HG03558 (cell line): ENCODE data around the gene IGFBP7.
"Not testable (repeated sequence)": the region's sequence is repeated elsewhere in the genome, so short reads cannot be mapped to it uniquely, and the experiment has no call there.

Experiments
- ATAC-seq: cut with Tn5 transposase; IDR thresholded peaks from one replicate; pipeline ENCODE4 v1.9.1; 2021; ENCODE audit warnings: moderate number of reproducible peaks; ENCODE audit not compliant: unreplicated experiment; ENCODE audit errors: extremely low read depth

The IGFBP7 gene

DNA sequence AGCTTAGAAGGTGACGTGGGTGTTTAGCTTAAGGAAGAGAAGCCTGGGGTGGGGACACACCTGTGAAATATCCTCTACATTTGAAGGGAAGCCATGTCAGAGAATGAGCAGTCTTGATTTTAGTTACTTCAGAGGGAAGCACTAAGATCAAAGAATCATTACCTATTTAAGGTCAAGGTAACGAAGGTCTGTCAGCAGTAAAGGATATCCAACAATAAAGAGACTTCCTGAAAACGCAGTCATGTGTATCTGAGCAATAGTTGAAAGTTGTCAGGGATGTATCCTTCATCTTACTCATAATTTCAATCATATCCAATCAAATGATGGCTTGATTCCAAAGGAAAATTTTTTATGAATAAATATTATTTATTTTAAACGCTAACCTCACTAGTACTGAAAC, 33.5 kb downstream of the IGFBP7 start:
- no peak for ATAC-seq

GRCh38 chr4:57075367-57075766, 34.8 kb downstream of the IGFBP7 start:
- ATAC-seq, result no peak

GRCh38 chr4:57074744-57075143, 35.4 kb downstream of the IGFBP7 start:
- no peak for ATAC-seq

DNA sequence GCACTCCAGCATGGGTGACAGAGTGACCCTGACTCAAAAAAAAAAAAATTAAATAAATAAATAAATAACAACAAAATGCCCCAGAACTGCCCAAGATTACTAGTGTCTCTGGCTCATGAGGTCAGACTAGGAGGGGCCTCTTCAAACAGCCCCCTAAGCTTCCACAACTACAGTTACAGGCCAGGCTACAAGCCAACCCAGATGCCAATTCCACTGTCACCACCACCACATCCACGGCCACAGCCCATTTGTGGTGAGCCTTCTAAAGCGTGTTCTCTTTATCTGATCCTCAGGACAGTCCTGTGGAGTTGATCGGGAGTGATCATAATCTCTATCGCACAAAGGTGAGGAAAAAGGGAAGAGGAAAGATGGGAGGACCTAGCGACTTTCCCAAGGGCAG, 36.6 kb downstream of the IGFBP7 start:
- ATAC-seq, result no peak

DNA sequence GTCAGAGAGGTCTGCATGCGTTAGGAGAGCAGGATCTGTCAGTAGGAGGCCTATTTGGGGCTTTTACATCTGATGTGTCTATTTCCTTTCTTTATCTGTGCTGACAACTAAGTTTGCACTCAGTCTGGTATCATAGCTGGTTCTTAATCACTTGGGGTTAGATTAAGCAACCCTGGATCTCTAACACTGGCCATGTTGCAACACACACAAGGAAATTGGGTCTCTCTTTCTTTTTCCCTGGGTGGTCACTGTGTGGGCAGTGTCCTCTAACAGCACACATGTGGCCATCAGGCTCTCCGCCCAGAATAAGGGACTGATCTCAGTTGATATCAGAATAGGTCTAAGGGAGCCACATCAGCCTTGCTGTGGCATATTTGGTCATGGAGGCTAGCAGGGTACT, 38.9 kb downstream of the IGFBP7 start:
- ATAC-seq, result no peak

- ATAC-seq, result no peak
These were observed 39.7 kb downstream of the IGFBP7 start for GRCh38 chr4:57070461-57070860.

GRCh38 chr4:57068237-57068981, 41.8 kb downstream of the IGFBP7 start:
- ATAC-seq, result no peak

DNA sequence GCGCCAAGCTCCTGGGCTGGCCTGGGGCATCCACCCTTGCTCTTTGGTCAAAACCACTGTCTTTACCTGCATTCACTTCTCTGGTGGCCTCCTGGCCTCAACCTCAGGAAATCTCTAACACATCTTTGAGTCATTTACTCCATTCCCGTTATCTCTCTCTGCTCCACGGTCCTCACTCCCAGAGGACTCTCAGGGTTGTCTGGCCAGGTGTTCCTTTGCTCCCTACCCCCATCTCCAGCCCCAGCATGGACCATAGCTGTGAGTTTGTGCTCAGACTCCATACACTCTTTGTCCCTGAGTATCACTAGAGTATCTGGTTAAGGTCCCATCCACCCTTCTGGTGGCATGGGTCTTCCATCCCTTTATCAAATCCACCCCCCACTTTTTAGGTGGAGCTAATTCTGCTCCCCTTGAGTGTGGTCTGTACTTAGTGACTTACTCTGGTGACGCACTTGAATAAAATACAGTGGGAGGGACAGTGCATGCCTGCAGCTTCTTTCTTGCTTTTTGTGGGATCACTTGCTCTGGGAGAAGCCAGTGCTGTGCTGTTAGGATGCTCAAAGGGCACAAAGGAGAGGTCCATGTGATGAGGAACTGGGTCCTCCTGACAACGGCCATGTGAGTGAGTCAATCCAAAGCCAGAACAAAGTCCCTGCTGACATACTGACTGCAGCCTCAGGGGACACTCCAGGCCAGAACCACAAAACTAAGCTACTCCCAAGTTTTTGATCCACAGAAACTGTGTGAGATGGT, 44.3 kb downstream of the IGFBP7 start:
- no peak for ATAC-seq

DNA sequence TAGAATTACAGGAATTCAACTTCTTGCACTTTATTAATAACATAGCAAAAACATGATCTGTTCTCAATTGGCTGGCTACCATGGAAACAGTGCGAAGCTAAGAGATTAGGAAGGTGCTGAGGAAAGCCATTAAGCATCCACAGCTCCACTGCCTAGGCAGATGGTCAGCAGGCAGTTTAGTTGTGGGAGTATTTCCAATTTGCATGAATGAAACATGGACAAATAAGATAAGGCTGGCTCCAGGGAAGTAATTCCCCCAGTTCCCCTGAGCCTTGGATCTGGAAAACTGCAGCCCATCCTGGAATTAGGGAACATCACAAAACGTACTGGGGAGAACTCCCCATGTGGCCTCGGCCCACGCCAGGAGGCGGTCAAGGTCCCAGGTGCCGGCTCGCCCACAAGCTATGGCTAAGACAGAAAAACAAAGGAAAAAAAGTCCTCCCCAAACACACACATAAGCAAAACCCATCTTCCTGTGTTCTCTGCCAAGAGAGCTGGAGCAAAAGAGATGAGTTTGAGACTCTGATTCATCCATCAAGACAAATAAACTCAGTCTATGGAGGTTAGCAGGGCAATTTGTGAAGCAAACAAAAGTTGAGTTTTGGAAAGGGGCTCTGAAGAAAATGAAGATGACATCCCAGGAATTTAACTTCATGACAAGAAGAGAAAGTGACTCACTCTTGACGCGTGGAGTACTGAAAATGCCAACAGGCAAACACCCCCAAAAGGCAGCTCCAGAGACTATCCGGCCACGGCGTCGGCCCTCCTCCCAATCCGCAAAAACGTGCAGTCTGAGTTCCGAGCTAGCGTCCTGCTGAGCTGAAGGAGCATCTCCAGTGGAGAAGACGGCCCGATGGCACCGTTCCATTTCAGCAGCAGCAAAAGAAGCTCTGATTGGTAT, 45.1 kb downstream of the IGFBP7 start:
- ATAC-seq, result no peak

DNA sequence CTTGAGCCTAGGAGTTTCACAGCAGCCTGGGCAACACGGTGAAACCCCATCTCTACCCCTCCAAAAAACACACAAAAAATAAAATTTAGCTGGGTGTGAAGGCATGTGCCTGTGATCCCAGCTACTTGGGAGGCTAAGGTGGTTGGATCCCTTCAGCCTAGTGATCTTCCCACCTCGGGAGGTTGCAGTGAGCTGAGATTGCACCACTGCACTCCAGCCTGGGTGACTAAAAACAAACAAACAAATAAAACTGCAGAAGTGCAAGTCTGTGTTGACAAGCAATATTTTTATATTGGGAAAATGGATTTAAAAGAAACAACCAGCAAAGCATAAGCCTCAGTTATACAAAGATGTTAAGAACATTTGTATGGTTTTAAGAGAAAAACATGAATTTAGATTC, 46.1 kb downstream of the IGFBP7 start:
- no peak for ATAC-seq

- no peak for ATAC-seq
These were observed 46.7 kb downstream of the IGFBP7 start for GRCh38 chr4:57063518-57063917.

- no peak for ATAC-seq
These were observed 48.8 kb downstream of the IGFBP7 start for GRCh38 chr4:57061395-57061794.

DNA sequence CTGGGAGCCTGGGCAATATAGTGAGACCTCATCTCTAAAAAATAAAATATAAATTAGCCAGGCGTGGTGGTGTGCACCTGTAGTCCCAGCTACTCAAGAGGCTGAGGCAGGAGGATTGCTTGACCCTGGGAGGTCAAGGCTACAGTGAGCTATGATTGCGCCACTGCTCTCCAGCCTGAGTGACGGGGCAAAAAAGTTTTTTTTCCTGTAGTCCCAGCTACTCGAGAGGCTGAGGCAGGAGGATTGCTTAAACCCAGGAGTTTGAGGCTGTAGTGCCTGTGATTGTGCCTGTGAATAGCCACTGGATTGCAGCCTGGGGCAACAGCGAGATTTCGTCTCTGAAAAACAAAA, 49.5 kb downstream of the IGFBP7 start:
- ATAC-seq, result not testable (repeated sequence)

DNA sequence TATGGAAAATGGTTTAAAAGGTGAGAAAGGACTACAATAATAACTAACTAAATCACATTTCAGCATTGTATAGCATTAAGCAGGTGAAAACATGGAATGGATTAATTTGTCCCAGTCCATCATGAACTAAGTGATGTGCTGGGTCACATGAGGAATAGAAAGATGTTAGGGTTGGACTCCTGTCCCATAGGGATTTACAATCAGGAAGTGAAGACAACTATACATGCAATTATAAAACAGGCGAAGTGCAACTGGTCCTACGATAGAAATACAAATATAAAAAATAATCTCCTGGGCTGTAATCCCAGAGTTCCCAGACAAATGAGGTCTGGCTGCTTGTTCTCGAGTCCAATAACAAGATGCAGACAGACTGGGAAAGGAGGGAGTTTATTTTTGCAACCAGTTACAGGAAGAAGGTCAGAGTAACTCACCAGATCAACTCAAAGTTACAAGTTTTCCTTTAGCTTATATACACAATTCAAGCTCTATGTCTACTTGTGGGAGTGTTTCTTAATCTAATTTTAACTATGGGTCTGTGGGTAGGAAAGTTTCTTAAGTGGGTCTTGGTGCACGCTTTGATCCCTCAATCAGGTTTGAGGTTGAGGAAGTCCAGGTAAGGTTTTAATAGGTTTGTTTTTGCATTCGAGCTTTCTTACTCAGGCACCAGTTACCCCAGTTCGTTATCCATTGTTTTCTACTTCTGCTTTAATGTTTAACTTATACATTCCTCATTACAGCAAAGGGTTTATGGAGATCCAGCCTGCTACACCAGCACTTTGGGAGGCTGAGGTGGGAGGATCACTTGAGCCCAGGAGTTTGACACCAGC, 50.1 kb downstream of the IGFBP7 start:
- no peak for ATAC-seq

DNA sequence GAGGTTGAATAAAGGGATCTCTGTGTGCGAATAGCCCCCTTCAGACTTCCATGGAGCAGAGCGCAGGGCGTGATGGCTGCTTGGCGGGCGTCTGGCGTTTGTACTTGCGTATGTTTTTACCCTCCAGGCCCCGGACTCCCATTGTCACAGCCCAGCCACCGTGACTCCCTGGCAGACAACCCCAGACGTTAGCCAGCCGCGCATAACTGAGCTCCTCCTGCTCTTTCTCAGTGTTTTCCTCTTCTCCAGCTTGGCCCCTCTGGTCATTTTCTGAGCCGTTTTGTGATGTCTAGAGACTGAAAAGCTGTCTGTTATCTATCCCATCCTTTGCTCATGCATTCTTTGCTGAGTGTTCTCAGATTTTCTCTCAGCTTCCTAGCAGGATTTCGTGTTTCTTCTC, 54.3 kb downstream of the IGFBP7 start:
- ATAC-seq, result no peak

- ATAC-seq, result no peak
These were observed 56.7 kb downstream of the IGFBP7 start for GRCh38 chr4:57053508-57053907.

DNA sequence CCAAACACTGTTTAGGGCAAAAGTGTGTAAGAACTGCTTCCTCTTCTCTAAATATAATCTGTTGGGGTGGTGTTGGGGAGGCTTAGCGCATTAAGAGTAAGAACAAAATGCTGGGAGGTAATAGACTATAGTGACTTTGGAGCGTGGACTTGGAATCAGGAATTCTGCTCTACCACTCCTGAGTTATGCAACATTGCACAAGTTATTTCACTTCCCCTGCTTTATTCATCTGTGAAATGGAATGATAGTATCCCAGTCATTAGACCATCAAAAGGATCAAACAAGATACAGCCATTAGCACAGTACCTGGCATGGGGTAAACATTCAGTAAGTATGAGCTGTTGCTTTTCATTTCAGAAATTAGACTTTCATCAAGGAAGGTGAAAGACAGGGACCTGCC, 58.7 kb downstream of the IGFBP7 start:
- ATAC-seq, result no peak

DNA sequence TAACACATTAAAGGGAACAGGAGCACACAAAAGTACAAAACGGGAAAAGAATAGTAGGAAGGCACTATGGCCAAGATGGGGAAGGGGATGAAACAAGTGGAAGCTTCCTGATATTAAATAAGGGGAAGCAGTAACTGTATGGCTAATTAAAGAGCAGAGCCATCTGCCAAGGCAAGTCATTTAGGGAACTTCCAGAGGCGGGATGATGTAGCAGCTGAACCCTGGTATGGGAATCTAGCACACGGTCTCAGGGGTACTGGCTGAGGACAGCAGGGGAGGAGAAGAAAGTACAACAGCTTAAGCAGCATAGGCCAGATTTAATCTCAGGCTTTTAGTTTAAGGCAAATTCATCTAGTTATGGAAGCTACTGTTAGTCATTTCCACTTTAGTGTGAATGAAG, 59.1 kb downstream of the IGFBP7 start:
- ATAC-seq, result no peak

- ATAC-seq, result no peak
These were observed 61.4 kb downstream of the IGFBP7 start for GRCh38 chr4:57048590-57049304.
